Measurements from ENCODE around the gene RIN3. TPM values are rescaled to one million over a fixed set of nuclear protein-coding genes. Genes with fewer than 3 reads are reported as not detected.
A peak's percentile ranks its signal among the peaks of the same experiment; 100 is the strongest.

Gene RIN3
- total RNA-seq, 3 donors from 2014 or later (not counting 1 experiment from before 2014, with no cell fraction given) = 248 to 289 (median 282) TPM

GRCh38 chr14:92716131-92716530 lies 202.6 kb downstream of the RIN3 start:
- H3K27me3 Mint-ChIP-seq (ENCODE audit: low read depth in 2 of 2) = no peaks in the 10 kb centered on the region
- H3K9me3 Mint-ChIP-seq = no peaks in the 10 kb centered on the region
- intact Hi-C loops (cut with micrococcal nuclease) = loop anchor here (2.0 to 5.0 kb wide), 2 partner anchors 35 to 64 kb away; no protein-coding TSS in a partner anchor
- 96% methylated on average over 10 of the region's 10 CpGs for WGBS (ENCODE audit: insufficient coverage)
- Histone ChIP-seq H3K27ac (ENCODE audit: low read length) (no peak overlapping the region), H3K4me1 (ENCODE audit: control insufficient read depth, insufficient read depth, low read length) (peaks cover 17% of the 10 kb centered on the region), H3K4me3 (ENCODE audit: low read length) (no peak overlapping the region), H3K36me3 (ENCODE audit: control insufficient read depth, insufficient read depth, low read length) (no peaks in the 10 kb centered on the region), H3K9me3 (ENCODE audit: control insufficient read depth, insufficient read depth, low read length) (no peaks in the 10 kb centered on the region), H3K27me3 (ENCODE audit: control insufficient read depth, insufficient read depth, low read length) (no peaks in the 10 kb centered on the region)
- H3K36me3 Mint-ChIP-seq = no peaks in the 10 kb centered on the region
- H3K4me1 Mint-ChIP-seq = peaks cover 14% of the 10 kb centered on the region in 2 donors
- DNase-seq (no peak), ATAC-seq (no peak)
- no peak for TF ChIP-seq CTCF (IDR thresholded peaks at IDR 0.05)
- no peak overlapping the region for H3K27ac Mint-ChIP-seq
- H3K4me3 Mint-ChIP-seq = no peak overlapping the region

DNA sequence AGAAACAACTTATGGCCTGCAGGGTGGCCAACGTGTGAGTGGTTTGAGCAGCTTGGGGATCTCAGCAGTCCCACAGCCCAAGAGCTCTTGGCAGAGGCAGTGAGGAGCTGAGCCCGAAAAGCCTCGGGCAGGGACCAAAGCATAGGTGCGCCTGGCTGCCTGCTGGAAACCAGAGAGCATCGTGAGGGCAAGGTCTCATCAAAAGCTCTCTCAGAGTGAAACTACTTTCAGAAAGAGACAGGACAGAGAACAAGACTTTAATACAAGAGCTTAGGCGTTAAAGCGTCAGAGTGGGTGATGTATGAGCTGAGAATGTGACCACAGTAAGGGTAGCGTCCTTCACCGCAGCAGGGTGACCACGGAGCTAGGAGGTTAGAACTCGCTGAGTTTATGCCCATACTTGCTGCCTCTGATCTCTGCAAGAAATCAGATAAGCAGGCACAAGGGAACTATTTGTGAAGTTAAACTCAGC lies 204.0 kb downstream of the RIN3 start:
- peaks cover 14% of the 10 kb centered on the region in 2 donors for H3K4me1 Mint-ChIP-seq
- peak overlapping the region; percentile 73 to 86 for H3K27ac Mint-ChIP-seq
- no peaks in the 10 kb centered on the region for H3K36me3 ChIP-seq (ENCODE audit: control insufficient read depth, insufficient read depth, low read length)
- H3K9me3 ChIP-seq (ENCODE audit: control insufficient read depth, insufficient read depth, low read length) = no peaks in the 10 kb centered on the region
- peak overlapping the region; percentile 84 for H3K4me3 Mint-ChIP-seq
- peak overlapping the region; percentile 62 for H3K27ac ChIP-seq (ENCODE audit: low read length)
- 25% methylated on average over 11 of the region's 11 CpGs for WGBS (ENCODE audit: insufficient coverage)
- no peak overlapping the region for H3K4me3 ChIP-seq (ENCODE audit: low read length)
- no peaks in the 10 kb centered on the region for H3K9me3 Mint-ChIP-seq
- ATAC-seq (peak; percentile 86 to 96 (median 87)), DNase-seq (peak; percentile 43 to 69)
- no peaks in the 10 kb centered on the region for H3K36me3 Mint-ChIP-seq
- no peak for TF ChIP-seq CTCF (IDR thresholded peaks at IDR 0.05)
- H3K4me1 ChIP-seq (ENCODE audit: control insufficient read depth, insufficient read depth, low read length) = peaks cover 17% of the 10 kb centered on the region
- H3K27me3 ChIP-seq (ENCODE audit: control insufficient read depth, insufficient read depth, low read length) = no peaks in the 10 kb centered on the region
- H3K27me3 Mint-ChIP-seq (ENCODE audit: low read depth in 2 of 2) = peaks cover 0 to under 1% of the 10 kb centered on the region in 2 donors
- intact Hi-C loops (cut with micrococcal nuclease) = loop anchor here (2.0 to 5.0 kb wide), 2 partner anchors 33 to 65 kb away; no protein-coding TSS in a partner anchor

DNA sequence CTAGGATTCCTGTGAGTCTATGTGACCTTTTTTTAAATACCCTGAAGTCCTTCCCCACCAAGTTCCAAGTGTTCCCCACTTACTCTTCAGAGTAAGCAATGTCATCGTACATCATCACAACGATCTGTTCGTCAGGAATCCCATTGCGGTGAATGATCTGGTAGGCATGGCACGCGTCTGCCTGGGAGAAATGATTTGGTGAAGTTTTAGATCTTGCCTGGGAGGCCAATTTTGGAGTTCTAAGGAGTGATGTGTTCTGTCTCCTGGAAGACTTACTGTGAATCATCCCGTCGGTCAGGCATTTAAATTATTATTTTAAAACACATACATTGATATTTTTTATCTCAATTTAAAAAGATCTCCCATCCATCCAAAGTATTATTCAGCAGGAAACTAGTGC lies 205.1 kb downstream of the RIN3 start:
- DNase-seq = no peak
- ATAC-seq = no peak
- Mint-ChIP-seq H3K27ac (peak overlapping the region in 1 of 2 donors; percentile 68), H3K4me1 (peaks cover 14% of the 10 kb centered on the region in 2 donors), H3K27me3 (ENCODE audit: low read depth in 2 of 2) (peaks cover 0 to 2% of the 10 kb centered on the region in 2 donors), H3K9me3 (no peaks in the 10 kb centered on the region), H3K4me3 (no peak overlapping the region), H3K36me3 (no peaks in the 10 kb centered on the region)
- 99% methylated on average over 6 of the region's 8 CpGs for WGBS (ENCODE audit: insufficient coverage)
- intact Hi-C loops (cut with micrococcal nuclease) = loop anchor here (5.0 kb wide), 1 partner anchor 66 kb away; no protein-coding TSS in a partner anchor
- no peak for TF ChIP-seq CTCF (IDR thresholded peaks at IDR 0.05)
- Histone ChIP-seq H3K9me3 (ENCODE audit: control insufficient read depth, insufficient read depth, low read length) (no peaks in the 10 kb centered on the region), H3K27me3 (ENCODE audit: control insufficient read depth, insufficient read depth, low read length) (no peaks in the 10 kb centered on the region), H3K4me3 (ENCODE audit: low read length) (no peak overlapping the region), H3K36me3 (ENCODE audit: control insufficient read depth, insufficient read depth, low read length) (no peaks in the 10 kb centered on the region), H3K4me1 (ENCODE audit: control insufficient read depth, insufficient read depth, low read length) (peaks cover 17% of the 10 kb centered on the region), H3K27ac (ENCODE audit: low read length) (no peak overlapping the region)

- no peaks in the 10 kb centered on the region for H3K36me3 Mint-ChIP-seq
- no peaks in the 10 kb centered on the region for H3K36me3 ChIP-seq (ENCODE audit: control insufficient read depth, insufficient read depth, low read length)
- no peak overlapping the region for H3K4me3 ChIP-seq (ENCODE audit: low read length)
- peak overlapping the region; percentile 28 for H3K4me3 Mint-ChIP-seq
- no peaks in the 10 kb centered on the region for H3K27me3 ChIP-seq (ENCODE audit: control insufficient read depth, insufficient read depth, low read length)
- TF ChIP-seq CTCF (IDR thresholded peaks at IDR 0.05) = no peak
- H3K27ac ChIP-seq (ENCODE audit: low read length) = no peak overlapping the region
- peaks cover 0 to 2% of the 10 kb centered on the region in 2 donors for H3K27me3 Mint-ChIP-seq (ENCODE audit: low read depth in 2 of 2)
- DNase-seq = no peak
- ATAC-seq = no peak
- H3K9me3 ChIP-seq (ENCODE audit: control insufficient read depth, insufficient read depth, low read length) = no peaks in the 10 kb centered on the region
- peak overlapping the region; percentile 21 to 68 for H3K27ac Mint-ChIP-seq
- peaks cover 14% of the 10 kb centered on the region in 2 donors for H3K4me1 Mint-ChIP-seq
- WGBS (ENCODE audit: insufficient coverage) = 100% methylated on average over 2 of the region's 2 CpGs
- intact Hi-C loops (cut with micrococcal nuclease) = loop anchor here (5.0 kb wide), 1 partner anchor 67 kb away; no protein-coding TSS in a partner anchor
- peaks cover 17% of the 10 kb centered on the region for H3K4me1 ChIP-seq (ENCODE audit: control insufficient read depth, insufficient read depth, low read length)
- no peaks in the 10 kb centered on the region for H3K9me3 Mint-ChIP-seq
Observed at GRCh38 chr14:92719421-92719820, 205.8 kb downstream of the RIN3 start.
